Liver (tissue), 3 donors: ENCODE measurements around the gene IFT122.

Experiments
- CTCF ChIP-seq: fragments of 150-350 bp; IDR thresholded peaks from 2 replicates; pipeline ENCODE4 v1.5.1; 2017; ENCODE audit warnings: improper control_type of control experiment, low read depth, low read length; ENCODE audit not compliant: missing input control
- FOXA1 ChIP-seq: IDR thresholded peaks from 2 replicates; pipeline ENCODE4 v1.6.1; 2016; ENCODE audit warnings: antibody characterized with exemption
- GABPA ChIP-seq, 2 donors: IDR thresholded peaks in 1 of 2; conservative IDR thresholded peaks in 1 of 2; 2 replicates each; pipeline ENCODE4 v1.6.1; 2016; ENCODE audit warnings: antibody characterized with exemption in 2 of 2, mild to moderate bottlenecking in 1 of 2, moderate library complexity in 1 of 2
- RAD21 ChIP-seq, 2 donors: IDR thresholded peaks; 2 replicates each; pipeline ENCODE4 v1.6.1; 2016; ENCODE audit warnings: antibody characterized with exemption in 2 of 2, mild to moderate bottlenecking in 2 of 2
- REST ChIP-seq: IDR thresholded peaks from 2 replicates; pipeline ENCODE4 v1.6.1; 2016; ENCODE audit warnings: antibody characterized with exemption, mild to moderate bottlenecking
- SP1 ChIP-seq: IDR thresholded peaks from 2 replicates; pipeline ENCODE4 v1.6.1; 2018; ENCODE audit warnings: antibody characterized with exemption, mild to moderate bottlenecking
- donor health status: healthy.
- donor health status: healthy.

- TF ChIP-seq REST (no peak), CTCF (no peak), SP1 (no peak), RAD21 (IDR thresholded peaks at IDR 0.05) (no peak), FOXA1 (no peak), GABPA (IDR thresholded peaks at IDR 0.05 in 1 of 2, conservative IDR thresholded peaks at IDR 0.05 in 1 of 2) (no peak)
Observed at GRCh38 chr3:129445471-129445870, 5.4 kb downstream of the IFT122 start.
